Colonic mucosa (tissue), 4 donors: ENCODE measurements around the gene CLEC11A. TPM values are rescaled to one million over a fixed set of nuclear protein-coding genes. Genes with fewer than 3 reads are reported as not detected.

Source experiments
- DNase-seq: peaks from one replicate; pipeline ENCODE4 v3.0.0-alpha.2; 2020
- H3K27ac ChIP-seq: fragments of 200-600 bp; one replicate; pipeline ENCODE4 v1.8.0; 2021
- H3K27me3 ChIP-seq: fragments of 200-600 bp; one replicate; pipeline ENCODE4 v1.8.0; 2021
- H3K36me3 ChIP-seq: fragments of 200-600 bp; one replicate; pipeline ENCODE4 v1.8.0; 2021
- H3K4me1 ChIP-seq: fragments of 200-600 bp; one replicate; pipeline ENCODE4 v1.8.0; 2021; ENCODE audit warnings: mild to moderate bottlenecking
- H3K4me3 ChIP-seq: fragments of 200-600 bp; one replicate; pipeline ENCODE4 v1.8.0; 2021
- H3K9ac ChIP-seq, 2 donors: one replicate each; pipeline ENCODE4 v1.7.0; 2013; ENCODE audit warnings: control low read depth in 2 of 2, low read depth in 2 of 2, low read length in 2 of 2
- H3K9me3 ChIP-seq: fragments of 200-600 bp; one replicate; pipeline ENCODE4 v1.8.0; 2021
- CTCF ChIP-seq: fragments of 200-600 bp; IDR thresholded peaks from one replicate; pipeline ENCODE4 v1.8.0; 2022; ENCODE audit warnings: antibody characterized with exemption, mild to moderate bottlenecking
- intact Hi-C: fragments of 100-400 bp; cut with DNase I; formaldehyde crosslinking; loops from one replicate; pipeline ENCODE4 v1.14.1; 2022
- total RNA-seq, 2 donors: library from RNA; stranded (reverse); fragmentation: NEBNext Ultra II Directional in 1 of 2; extraction: Animal tissue kit (Norgen Biotek cat#: 25700) in 1 of 2; gene quantifications; one replicate each; pipeline ENCODE4 v1.2.1, GENCODE V29; 2021
- donor health status: healthy.
- donor health status: DM: no; HTN: no; CAD: no.
- donor health status: DM: no; HTN: no; CAD: no.

CLEC11A gene
- total RNA-seq, 2 donors from 2014 or later = 4.5 to 5.1 TPM

- Histone ChIP-seq H3K27ac (no peak overlapping the region), H3K9ac (no peak overlapping the region), H3K9me3 (no peaks in the 10 kb centered on the region), H3K4me3 (no peak overlapping the region), H3K27me3 (peaks cover 17% of the 10 kb centered on the region), H3K4me1 (no peaks in the 10 kb centered on the region), H3K36me3 (no peaks in the 10 kb centered on the region)
- no peak for DNase-seq
- intact Hi-C loops = no loop called here
- no peak for TF ChIP-seq CTCF
Observed at GRCh38 chr19:50718255-50719118, 4.7 kb upstream of the CLEC11A start.

GRCh38 chr19:50719119-50719435 is 4.1 kb upstream of the CLEC11A start:
- Histone ChIP-seq H3K36me3 (no peaks in the 10 kb centered on the region), H3K4me3 (no peak overlapping the region), H3K27me3 (peaks cover 23% of the 10 kb centered on the region), H3K9me3 (no peaks in the 10 kb centered on the region), H3K9ac (no peak overlapping the region), H3K4me1 (no peaks in the 10 kb centered on the region), H3K27ac (no peak overlapping the region)
- intact Hi-C loops = no loop called here
- no peak for TF ChIP-seq CTCF
- DNase-seq = no peak

GRCh38 chr19:50719566-50719965 is 3.6 kb upstream of the CLEC11A start, which contains the start of gene SHANK1:
TSS of gene SHANK1 (minus strand) at chr19:50719802. CDS start at chr19:50716919, 2,883 bp downstream.
- H3K9me3 ChIP-seq = no peaks in the 10 kb centered on the region
- no peak for TF ChIP-seq CTCF
- H3K27ac ChIP-seq = no peak within 1 kb of the TSS
- no peak within 1 kb of the TSS for H3K9ac ChIP-seq
- intact Hi-C loops = no loop called here
- no peaks in the 10 kb centered on the region for H3K4me1 ChIP-seq
- H3K27me3 ChIP-seq = peaks cover 23% of the 10 kb centered on the region
- no peak for DNase-seq
- no peaks in the 10 kb centered on the region for H3K36me3 ChIP-seq
- no peak within 1 kb of the TSS for H3K4me3 ChIP-seq

GRCh38 chr19:50720181-50720920 is 2.8 kb upstream of the CLEC11A start:
- H3K36me3 ChIP-seq = no peaks in the 10 kb centered on the region
- H3K27ac ChIP-seq = no peak overlapping the region
- no peak overlapping the region for H3K4me3 ChIP-seq
- H3K9ac ChIP-seq = no peak overlapping the region
- H3K4me1 ChIP-seq = no peaks in the 10 kb centered on the region
- intact Hi-C loops = no loop called here
- no peak for TF ChIP-seq CTCF
- no peaks in the 10 kb centered on the region for H3K9me3 ChIP-seq
- peaks cover 23% of the 10 kb centered on the region for H3K27me3 ChIP-seq
- DNase-seq = no peak

- Histone ChIP-seq H3K4me1 (no peaks in the 10 kb centered on the region), H3K27ac (no peak overlapping the region), H3K36me3 (no peaks in the 10 kb centered on the region), H3K27me3 (peaks cover 23% of the 10 kb centered on the region), H3K9me3 (no peaks in the 10 kb centered on the region), H3K9ac (no peak overlapping the region), H3K4me3 (no peak overlapping the region)
- no peak for TF ChIP-seq CTCF
- intact Hi-C loops = no loop called here
- no peak for DNase-seq
Observed at GRCh38 chr19:50720921-50721381, 2.2 kb upstream of the CLEC11A start.
